ENCODE data around the gene NIPAL1. TPM values are rescaled to one million over a fixed set of nuclear protein-coding genes. Genes with fewer than 3 reads are reported as not detected.

The NIPAL1 gene
- polyA plus RNA-seq, 1 experiment, result 0.60 TPM

- no peak for DNase-seq (ENCODE audit: low read depth)
- TF ChIP-seq, protein P1, sequence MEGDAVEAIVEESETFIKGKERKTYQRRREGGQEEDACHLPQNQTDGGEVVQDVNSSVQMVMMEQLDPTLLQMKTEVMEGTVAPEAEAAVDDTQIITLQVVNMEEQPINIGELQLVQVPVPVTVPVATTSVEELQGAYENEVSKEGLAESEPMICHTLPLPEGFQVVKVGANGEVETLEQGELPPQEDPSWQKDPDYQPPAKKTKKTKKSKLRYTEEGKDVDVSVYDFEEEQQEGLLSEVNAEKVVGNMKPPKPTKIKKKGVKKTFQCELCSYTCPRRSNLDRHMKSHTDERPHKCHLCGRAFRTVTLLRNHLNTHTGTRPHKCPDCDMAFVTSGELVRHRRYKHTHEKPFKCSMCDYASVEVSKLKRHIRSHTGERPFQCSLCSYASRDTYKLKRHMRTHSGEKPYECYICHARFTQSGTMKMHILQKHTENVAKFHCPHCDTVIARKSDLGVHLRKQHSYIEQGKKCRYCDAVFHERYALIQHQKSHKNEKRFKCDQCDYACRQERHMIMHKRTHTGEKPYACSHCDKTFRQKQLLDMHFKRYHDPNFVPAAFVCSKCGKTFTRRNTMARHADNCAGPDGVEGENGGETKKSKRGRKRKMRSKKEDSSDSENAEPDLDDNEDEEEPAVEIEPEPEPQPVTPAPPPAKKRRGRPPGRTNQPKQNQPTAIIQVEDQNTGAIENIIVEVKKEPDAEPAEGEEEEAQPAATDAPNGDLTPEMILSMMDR (IDR thresholded peaks at IDR 0.05; ENCODE audit: insufficient read depth, low read depth, low read length), result no peak
- H3K27me3 ChIP-seq (ENCODE audit: control insufficient read depth, insufficient read depth, low read length), result 0 out of 2 replicates have a peak, but pooled peaks cover 2% of the 10 kb centered on the region
- no peaks in the 10 kb centered on the region for H3K36me3 ChIP-seq (ENCODE audit: control insufficient read depth, insufficient read depth, low read length)
- no peak overlapping the region for H3K4me3 ChIP-seq (ENCODE audit: low read depth, low read length)
- POLR2A ChIA-PET, result no interaction called here
- CTCF ChIA-PET, result interaction anchor here (1.8 kb wide), 1 partner anchor 20 kb away, joined by 4 read pairs; no protein-coding TSS in a partner anchor
These were observed 51.0 kb downstream of the NIPAL1 start for GRCh38 chr4:48067536-48067935.

DNA sequence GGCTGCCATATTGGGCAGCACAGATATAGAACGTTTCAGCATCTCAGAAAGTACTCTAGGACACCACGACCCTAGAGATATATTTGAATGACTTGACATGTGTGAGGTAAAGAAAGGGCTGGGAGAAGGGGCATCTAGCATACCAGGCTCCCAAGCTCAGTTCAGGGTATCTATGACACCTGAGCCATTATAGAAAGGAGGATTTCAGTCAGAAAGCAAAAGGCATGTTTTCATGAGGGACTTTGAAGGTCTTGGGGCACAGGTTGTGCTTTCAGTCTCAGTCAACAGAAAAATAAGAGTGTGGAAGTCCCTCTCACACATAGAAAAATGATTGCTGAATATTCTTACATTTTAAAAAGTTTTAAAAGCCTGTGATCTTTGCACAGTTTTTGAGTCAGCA lies 51.6 kb downstream of the NIPAL1 start:
- H3K27me3 ChIP-seq (ENCODE audit: control insufficient read depth, insufficient read depth, low read length), result 0 out of 2 replicates have a peak, but pooled peaks cover 2% of the 10 kb centered on the region
- ChIA-PET CTCF (interaction anchor here (0.8 to 1.8 kb wide), 2 partner anchors 19 to 52 kb away, joined by 3 to 4 read pairs; partner anchors contain the start of genes CNGA1 and NIPAL1), POLR2A (no interaction called here)
- no peak for DNase-seq (ENCODE audit: low read depth)
- no peak overlapping the region for H3K4me3 ChIP-seq (ENCODE audit: low read depth, low read length)
- no peaks in the 10 kb centered on the region for H3K36me3 ChIP-seq (ENCODE audit: control insufficient read depth, insufficient read depth, low read length)
- TF ChIP-seq, protein P1 (IDR thresholded peaks at IDR 0.05; ENCODE audit: insufficient read depth, low read depth, low read length), result no peak

GRCh38 chr4:48069026-48069425 lies 52.5 kb downstream of the NIPAL1 start:
- no peak overlapping the region for H3K4me3 ChIP-seq (ENCODE audit: low read depth, low read length)
- H3K36me3 ChIP-seq (ENCODE audit: control insufficient read depth, insufficient read depth, low read length), result no peaks in the 10 kb centered on the region
- DNase-seq (ENCODE audit: low read depth), result no peak
- POLR2A ChIA-PET, result no interaction called here
- CTCF ChIA-PET, result interaction anchor here (0.8 to 1.0 kb wide), 2 partner anchors 35 to 53 kb away, joined by 3 read pairs; partner anchors contain the start of genes CNGA1 and NIPAL1
- 0 out of 2 replicates have a peak, but pooled peaks cover 2% of the 10 kb centered on the region for H3K27me3 ChIP-seq (ENCODE audit: control insufficient read depth, insufficient read depth, low read length)
- TF ChIP-seq, protein P1 (IDR thresholded peaks at IDR 0.05; ENCODE audit: insufficient read depth, low read depth, low read length), result no peak

- CTCF ChIA-PET, result no interaction called here
- TF ChIP-seq, protein P1 (IDR thresholded peaks at IDR 0.05; ENCODE audit: insufficient read depth, low read depth, low read length), result no peak
- Histone ChIP-seq H3K27me3 (ENCODE audit: control insufficient read depth, insufficient read depth, low read length) (no peaks in the 10 kb centered on the region), H3K36me3 (ENCODE audit: control insufficient read depth, insufficient read depth, low read length) (no peaks in the 10 kb centered on the region), H3K4me3 (ENCODE audit: low read depth, low read length) (no peak overlapping the region)
- DNase-seq (ENCODE audit: low read depth), result no peak
- POLR2A ChIA-PET, result no interaction called here
These were observed 54.6 kb downstream of the NIPAL1 start for GRCh38 chr4:48071191-48071590.

DNA sequence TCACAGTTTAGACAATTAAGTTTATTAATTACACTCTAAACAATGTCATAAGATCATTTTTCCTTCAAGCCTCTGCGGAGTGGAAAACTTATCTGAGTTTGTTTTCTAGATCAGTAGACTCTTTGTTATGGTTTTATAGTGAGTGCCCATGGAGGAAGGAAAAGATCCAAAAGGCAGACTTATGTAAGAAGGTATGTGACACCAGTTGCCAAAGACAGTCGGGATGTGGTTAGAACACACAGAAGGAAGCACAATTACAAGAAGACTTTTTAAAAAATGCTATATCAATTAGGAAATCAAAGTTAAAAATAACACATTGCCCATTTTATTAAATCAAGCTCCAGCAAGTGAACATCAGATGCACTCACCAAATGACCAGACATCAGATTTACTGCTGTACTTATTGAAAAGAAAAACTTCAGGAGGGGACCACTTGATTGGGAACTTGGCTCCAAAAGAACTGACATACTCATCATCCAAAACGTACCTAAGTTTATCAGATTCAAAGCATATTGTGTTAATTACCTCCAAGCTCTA lies 57.1 kb downstream of the NIPAL1 start:
- TF ChIP-seq, protein P1 (IDR thresholded peaks at IDR 0.05; ENCODE audit: insufficient read depth, low read depth, low read length), result no peak
- no peak for DNase-seq (ENCODE audit: low read depth)
- Histone ChIP-seq H3K36me3 (ENCODE audit: control insufficient read depth, insufficient read depth, low read length) (no peaks in the 10 kb centered on the region), H3K27me3 (ENCODE audit: control insufficient read depth, insufficient read depth, low read length) (no peaks in the 10 kb centered on the region), H3K4me3 (ENCODE audit: low read depth, low read length) (no peak overlapping the region)
- CTCF ChIA-PET, result interaction anchor here (0.7 kb wide), 1 partner anchor 37 kb away, joined by 3 read pairs; no protein-coding TSS in a partner anchor
- POLR2A ChIA-PET, result no interaction called here

Measured in BJ (cell line).